AG08396 (cell line): ENCODE measurements around the gene PYROXD2.
"Not testable (repeated sequence)": the region's sequence is repeated elsewhere in the genome, so short reads cannot be mapped to it uniquely, and the experiment has no call there.

Source experiments
- DNase-seq: peaks from one replicate; pipeline ENCODE4 v3.0.0; 2012; ENCODE audit warnings: low spot score, mixed read lengths

The PYROXD2 gene

DNA sequence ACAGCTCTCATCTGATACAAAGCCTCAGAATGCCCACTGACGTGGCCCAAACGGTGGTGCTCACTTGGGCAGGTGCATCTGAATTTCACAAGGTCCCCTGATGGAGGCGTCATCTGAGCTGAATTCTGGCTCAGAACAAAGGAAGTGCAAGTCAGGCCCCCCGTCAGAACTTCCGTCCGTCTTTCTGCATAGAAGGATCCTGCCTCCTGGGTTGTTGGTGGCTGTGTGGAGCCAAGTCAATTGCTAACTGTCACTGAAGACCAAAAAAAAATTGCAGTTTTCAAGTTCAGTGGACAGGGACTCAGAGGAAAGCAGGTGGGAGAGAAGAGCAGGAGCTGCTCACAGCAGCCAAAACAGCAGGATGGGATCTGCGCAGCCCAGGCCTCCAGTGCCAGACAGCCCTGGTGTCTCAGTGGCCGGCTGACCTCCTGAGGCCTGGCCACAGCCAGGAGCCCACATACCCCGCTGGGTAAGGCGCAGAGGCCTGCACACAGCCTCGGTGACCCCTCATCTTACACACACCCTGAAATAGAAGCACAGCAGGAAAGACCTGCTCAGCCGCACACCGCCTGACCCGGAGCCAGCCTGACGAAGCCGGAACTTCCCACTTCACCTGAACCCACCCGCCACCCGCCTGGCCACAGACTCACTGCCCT is 49.4 kb downstream of the PYROXD2 start:
- DNase-seq = no peak

DNA sequence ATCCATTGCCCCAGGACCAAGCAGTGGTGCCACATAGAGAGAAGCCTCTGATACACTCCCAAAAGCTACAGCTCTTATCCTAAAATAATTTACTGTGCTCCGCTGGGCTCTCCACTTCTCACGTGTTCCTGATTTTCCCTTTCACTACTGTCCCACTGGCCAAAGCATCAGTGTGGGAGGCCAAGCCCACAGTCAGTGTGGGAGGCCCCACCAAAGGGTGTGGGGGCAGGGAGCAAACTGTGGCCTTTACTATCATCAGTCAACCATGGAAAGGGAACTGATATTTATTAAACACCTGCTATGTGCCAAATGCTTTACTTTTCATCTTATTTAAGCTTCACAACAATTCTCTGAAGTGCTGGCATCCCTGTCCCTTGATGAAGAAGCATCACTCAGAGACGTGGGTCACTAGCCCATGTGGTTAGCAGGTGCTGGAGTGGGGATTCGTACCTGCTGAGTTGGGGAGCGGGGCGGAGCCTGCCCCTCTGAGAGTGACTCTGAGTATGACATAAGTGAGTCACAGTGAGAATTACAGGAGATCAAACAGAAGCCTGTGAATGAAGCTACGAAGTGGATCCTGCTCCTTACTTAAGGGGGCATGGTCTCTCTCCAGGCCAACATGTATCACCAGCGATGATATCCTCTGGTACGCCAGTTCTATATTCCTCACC is 50.4 kb downstream of the PYROXD2 start:
- no peak for DNase-seq

DNA sequence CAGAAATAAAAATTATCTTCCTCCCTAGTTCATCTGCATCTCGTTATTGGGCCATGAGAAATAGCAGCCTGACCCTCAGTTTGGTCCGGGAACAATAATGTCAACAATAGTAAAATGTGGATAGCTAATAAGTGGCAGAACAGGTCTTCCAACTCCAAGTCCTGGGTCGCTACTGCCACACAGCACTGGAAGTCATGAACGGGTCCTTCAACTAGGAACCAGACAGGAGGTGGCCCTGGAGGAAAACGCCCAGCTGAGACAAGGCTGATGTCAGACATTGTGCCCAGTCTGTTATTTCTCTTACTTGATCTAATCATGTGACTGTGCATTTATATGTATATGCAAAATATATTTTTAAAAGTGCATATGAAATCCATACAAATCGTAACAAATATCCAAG is 51.8 kb downstream of the PYROXD2 start:
- DNase-seq = no peak

DNA sequence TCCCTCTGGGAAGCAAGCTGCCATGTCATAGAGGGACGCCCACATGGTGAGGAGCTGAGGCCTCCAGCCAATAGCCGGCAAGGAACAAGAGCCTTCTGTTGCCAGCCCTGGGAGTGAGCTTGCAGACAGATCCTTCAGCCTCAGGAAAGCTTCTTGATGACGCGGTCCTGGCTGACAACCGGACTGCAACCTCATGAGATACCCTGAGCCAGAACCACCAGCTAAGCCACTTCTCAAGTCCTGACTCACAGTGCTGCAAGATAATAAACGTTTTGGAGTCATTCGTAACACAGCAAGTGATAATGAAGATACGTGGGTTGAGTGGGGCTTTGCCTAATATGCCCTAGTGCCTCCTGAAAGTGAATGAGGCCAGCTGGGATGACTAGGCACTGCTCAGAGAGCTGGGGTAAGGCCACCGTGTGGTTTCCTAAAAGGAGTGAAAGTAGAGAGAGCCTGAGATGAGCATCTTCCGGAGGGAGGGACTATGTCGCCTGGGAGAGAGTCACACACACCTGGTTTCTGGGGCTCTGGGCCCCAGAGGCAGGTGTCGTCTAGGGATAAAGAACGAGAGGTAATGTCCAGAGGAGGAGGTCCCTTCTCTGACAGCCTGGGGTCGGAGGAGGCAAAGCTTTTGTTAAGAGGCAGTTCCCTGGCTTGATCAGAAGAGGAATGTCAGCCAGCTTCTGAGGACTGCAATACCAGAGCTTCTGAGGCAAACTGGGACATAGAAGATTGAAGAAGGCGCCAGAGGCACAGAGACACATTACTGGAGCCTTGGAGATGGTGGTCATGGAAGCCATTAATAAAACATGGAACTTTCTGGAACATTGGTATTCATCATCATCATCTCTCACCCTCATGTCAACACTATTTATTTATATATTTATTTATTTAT is 53.6 kb downstream of the PYROXD2 start:
- DNase-seq = peak; percentile 96

DNA sequence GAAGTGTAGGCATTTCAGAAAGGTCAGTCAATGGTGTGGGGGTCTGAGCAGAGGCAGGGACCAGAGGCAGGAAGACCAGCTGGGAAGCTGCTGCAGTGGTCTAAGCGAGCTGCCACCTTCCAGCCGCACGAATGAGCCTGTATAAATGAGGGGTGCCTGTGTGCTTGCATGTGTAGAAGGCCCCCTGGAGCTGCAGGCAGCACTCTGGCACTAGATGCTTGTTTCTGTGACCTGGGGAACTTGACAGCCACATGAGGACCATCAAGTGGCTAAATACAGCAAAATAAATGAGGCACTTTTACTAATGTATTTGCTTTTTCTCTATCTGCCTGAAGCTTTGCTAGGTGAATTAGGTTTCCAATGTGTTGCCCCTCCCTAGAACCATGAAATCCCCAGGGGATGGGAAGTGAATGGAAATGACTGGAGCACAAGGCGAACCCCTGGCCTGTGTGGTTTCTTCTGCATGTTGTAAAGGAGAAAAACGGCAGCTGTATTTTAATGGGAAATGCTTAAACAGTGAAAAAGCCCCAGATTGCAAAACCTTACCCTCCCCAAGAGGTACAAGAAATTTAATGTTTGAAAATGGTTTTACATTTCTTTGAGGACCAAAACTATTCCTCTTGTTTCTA is 57.7 kb downstream of the PYROXD2 start:
- no peak for DNase-seq

DNA sequence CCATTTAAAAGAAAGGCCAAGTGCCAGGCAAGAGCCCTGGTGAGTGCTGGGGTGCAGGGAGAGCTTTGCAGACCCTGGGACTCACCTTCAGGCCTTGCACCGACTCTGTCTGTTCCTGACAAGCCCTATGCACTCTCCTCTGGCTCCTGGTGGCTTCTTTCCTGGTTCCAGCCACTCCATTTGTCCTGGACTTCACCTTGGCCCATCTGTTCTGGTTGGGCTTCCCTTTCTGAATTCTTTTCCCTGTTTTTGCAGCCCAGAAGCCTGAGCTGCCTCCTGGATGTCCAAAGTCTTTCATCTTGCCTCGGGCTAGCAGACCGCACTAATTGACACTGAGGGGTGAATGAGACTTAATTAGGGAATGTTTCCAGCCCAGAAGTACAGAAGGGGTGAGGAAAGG is 60.5 kb downstream of the PYROXD2 start:
- no peak for DNase-seq

DNA sequence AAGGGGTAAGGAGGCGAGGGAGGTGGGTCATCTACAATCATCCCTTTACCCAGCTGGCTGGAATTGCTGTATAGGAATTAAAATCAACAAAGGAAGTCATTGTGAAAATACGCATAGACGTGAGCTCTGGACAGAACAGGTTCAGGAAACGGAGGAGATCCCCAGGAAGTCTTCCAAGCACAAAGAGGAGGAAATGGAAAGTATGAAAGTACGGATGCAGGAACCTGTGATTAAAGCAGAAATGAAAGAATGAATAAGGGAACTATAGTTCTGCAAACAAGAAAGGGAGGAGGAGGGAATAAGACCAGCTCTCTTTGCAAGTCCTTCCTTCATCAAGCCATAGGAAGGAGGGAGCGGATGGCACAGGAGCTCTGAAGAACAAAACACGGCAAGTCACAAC is 61.8 kb downstream of the PYROXD2 start:
- no peak for DNase-seq

DNA sequence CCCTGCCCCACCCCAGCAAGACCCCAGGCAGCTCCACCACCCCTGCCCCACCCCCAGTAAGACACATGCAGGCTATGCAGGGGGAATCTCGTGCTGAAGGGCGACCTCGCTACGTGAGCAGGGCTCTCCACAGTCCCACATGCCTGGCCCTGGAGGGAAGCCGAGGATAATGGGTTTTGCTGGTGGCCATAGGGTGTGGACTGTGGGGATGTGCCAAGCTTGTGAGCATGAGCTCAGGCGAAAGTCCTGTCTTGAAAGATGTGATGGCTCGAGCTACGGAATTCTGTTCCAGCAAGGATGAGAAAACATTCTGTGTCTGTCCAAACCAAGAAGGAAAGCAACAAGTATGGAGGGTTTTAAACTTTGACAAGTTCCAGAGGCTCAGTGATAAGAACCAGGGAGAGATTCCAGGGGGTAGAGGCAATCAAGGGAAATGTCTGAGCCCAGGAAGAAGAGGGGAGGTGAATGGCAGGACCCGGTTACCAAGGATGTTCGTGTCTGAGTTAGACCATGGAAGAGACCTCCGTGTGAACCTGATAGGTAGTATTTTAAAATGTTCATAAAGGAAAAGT is 63.1 kb downstream of the PYROXD2 start:
- DNase-seq = no peak

DNA sequence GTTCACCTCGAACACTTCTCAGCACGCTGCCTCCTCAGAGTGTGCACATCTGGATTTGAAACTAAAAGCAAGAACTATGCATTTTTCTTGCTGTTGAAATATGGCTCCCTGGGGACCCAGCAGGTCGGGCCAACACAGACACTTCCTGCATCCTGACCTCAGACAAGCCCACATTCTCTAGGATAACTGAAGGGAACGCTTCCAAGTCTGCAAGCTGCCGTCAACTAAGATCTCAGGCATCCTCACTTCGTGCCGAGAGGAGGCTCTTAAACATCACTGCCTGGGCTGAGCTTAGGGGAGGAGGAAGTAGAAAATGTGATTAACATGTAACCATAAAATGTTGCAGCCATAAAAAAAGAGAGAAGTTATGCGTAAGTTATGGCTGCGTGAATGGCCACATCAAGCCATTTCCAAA is 65.5 kb downstream of the PYROXD2 start:
- DNase-seq = peak; percentile 95

DNA sequence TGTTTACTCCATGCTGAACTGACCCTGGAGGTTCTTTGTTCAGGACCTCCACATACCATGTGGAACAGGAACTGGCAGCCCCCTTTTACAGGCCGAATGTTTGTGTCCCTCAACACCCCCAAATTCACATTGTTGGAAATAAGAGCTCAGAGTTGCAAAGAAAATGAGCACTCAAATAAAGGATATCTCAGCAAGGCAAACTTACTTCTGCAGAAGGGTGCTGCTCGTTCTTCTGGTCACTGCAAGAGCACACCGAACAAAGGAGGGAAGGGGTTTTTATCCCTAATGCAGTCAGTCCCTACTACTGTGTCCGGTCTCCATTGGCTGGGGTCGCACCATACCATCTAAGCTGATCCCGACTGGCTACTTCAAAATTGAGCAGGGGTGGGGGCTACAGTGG is 68.1 kb downstream of the PYROXD2 start:
- DNase-seq = no peak

DNA sequence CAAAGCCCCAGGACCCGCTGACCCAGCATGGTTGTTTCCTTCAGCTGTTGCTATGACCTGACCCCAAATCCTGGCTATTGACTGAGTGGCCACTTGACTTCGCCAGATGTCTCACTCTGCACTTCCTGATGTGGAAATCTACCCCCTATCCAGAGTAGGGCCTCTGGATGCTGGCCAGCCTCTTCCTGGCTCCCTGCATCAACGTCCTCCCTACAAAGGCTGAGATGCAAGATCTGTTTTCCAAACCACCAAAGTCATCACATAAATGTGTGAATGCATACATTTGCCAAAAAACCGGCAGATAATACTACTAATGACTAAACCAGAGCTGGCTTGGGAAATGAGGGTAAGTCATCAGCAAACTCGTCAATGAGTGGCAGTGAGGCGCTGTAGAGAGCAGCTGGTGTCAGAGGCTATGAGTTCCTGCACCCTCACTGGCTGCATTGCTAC is 70.4 kb downstream of the PYROXD2 start:
- DNase-seq = peak; percentile 36

DNA sequence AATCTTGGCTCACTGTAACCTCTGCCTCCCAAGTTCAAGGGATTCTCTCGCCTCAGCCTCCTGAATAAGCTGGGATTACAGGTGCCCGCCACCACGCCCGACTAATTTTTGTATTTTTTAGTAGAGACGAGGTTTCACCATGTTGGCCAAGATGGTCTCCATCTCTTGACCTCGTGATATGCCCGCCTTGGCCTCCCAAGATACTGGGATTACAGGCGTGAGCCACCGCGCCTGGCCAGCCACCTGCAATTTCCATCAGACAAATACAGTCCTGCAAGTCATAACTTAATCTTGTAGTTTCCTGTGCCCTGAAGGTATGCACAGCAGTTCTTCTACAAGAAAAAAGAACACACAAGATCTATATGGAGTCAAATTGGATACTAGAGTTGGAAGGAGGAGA is 73.3 kb downstream of the PYROXD2 start:
- not testable (repeated sequence) for DNase-seq

DNA sequence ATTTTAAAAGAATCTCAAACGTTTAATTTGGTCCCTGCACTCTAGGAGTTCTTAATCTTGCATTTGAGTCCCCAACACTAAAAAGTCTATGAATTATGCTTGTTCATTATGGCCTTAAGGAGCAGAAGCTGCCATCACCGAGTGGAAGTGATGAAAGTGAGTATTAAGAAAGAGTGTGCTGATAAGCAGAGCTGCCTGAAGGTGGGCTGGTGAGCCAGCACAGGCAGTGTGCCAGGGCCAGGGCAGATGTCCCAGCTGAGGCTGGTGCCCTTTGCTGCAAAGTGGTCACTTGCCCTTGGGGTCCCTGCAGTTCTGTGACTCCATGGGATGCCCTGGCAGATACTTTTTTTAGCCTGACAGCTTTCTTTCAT is 74.1 kb downstream of the PYROXD2 start:
- DNase-seq = no peak

DNA sequence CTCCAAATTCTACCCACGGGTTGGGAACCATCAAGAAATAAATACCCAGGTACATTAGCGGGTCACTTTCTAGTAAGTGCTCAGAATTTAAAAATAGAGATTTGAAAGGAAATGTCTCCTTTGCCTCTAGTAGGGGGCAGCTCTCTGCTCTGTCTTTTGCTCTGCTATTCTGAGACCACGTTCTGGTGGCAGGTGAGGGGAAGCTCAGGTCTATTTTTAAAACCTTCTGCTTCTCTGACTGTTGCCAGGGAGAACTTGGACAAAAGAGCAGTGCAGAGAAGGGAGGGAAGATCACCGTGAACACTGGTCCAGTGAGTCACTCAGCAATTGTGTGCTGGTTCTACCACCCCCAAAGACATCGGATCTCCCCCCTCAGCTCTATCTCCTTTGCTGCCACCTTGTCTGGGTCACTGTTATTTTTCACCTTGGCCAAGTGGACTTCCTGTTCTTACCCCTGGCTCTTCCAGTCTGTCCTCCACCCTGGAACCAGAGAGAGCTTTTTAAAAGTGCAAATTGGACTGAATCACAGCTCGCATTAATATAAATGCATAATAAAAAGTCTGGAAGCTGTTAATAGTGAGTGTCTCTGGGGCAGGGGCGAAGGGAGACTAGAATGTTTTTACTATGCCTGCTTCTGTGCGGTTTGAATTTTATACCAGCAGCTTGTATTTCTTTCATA is 74.6 kb downstream of the PYROXD2 start:
- DNase-seq = no peak

DNA sequence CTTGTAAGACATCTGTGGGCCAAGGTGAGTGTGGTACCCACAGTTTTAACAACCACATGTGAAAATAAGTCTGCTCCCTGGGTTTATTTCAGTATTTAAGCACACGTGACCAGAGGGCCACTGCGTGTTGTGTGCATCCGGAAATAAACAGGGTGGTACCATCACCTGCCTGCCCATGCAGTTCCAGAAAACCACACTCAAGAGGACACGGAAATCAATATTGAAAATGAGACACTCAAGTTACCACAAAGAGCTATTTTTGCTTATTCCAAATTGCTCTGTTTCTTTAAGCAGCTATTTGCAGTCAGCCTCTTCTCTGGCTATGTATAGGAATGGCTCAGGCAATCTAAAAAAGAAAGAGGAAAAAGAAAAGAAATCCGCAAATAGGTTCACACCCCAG is 75.2 kb downstream of the PYROXD2 start:
- no peak for DNase-seq

DNA sequence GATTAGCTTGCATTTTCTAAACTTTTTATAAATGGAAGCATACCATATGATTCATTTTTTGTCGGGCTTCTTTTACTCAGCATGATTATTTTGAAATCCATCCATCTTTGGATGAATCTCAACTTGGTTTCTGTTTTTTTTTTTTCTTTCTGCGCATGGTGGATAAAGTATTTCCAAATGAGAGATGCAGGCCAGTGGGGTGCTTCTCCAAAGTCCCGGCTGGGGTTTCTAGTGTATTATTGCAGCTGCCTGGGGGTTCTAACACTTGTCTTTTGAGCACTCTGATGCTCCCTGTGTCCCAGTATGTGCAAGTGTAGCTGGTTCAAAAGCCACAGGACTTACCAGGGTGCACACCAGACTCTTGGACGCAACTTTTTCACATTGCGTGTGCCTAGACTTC is 76.1 kb downstream of the PYROXD2 start:
- DNase-seq = no peak

DNA sequence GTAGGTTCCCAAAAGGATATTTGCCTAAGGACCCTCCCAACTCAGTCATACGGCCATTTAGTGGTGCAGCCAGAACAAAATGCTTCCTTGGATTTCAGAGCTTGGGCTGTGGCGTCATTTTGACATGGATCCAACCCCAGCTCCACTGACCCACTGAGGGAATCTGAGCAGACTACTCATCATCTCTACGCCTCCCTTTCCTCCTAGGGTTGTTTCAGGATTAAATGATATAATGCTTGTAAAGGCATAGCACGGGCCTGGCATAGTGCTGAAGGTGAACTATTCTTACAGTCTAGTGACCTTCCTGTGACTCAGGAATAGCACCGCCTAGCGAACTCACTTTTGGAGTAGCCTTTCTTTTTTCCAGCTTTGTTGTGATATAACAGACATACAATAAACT is 76.7 kb downstream of the PYROXD2 start:
- DNase-seq = no peak

DNA sequence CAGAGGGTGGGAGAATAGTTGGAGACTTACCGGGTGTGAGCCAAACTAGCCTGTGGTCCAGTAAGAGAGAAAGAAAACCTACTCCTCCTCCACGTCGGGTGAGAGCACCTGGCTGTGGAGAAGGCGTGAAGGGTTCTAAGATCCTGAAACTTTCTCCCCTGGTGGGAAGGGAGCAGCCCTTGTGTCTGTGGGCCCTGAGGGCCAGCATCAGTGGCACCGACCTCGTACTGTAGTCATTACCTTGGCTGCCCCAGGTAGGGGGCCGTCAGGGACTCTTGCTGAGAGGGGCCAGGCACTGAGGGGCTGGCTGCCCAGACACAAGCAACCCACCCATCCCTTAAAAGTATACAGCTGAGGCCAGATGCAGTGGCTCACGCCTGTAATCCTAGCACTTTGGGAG is 77.5 kb downstream of the PYROXD2 start:
- DNase-seq = no peak
